Chondrocyte (in vitro differentiated cells): Measurements from ENCODE around the gene SMIM24. TPM values are rescaled to one million over a fixed set of nuclear protein-coding genes. Genes with fewer than 3 reads are reported as not detected.
"Not testable (repeated sequence)": the region's sequence is repeated elsewhere in the genome, so short reads cannot be mapped to it uniquely, and the experiment has no call there.

Experiments
- DNase-seq: peaks from one replicate; pipeline ENCODE4 v3.0.0; 2021; ENCODE audit warnings: mixed read lengths, low spot score
- H3K27ac Mint-ChIP-seq: one replicate; pipeline ENCODE4 v1.8.0; 2021; ENCODE audit warnings: mild to moderate bottlenecking, moderate library complexity, mixed read lengths; ENCODE audit not compliant: unreplicated experiment
- H3K27me3 Mint-ChIP-seq: 2 replicates; pipeline ENCODE4 v1.8.0; 2021; ENCODE audit warnings: low read depth, mixed read lengths
- H3K36me3 Mint-ChIP-seq: 2 replicates; pipeline ENCODE4 v1.8.0; 2021; ENCODE audit warnings: low read depth, mixed read lengths
- H3K4me1 Mint-ChIP-seq: 2 replicates; pipeline ENCODE4 v1.8.0; 2021; ENCODE audit warnings: low read depth, mild to moderate bottlenecking, mixed read lengths
- H3K4me3 Mint-ChIP-seq: one replicate; pipeline ENCODE4 v1.8.0; 2021; ENCODE audit warnings: mild to moderate bottlenecking, moderate library complexity, mixed read lengths; ENCODE audit not compliant: unreplicated experiment
- H3K9me3 Mint-ChIP-seq: 2 replicates; pipeline ENCODE4 v1.8.0; 2021; ENCODE audit warnings: low read depth, mixed read lengths
- total RNA-seq: library from RNA; stranded (reverse); gene quantifications from 3 replicates; pipeline ENCODE4 v1.2.1, GENCODE V29; 2021
- TF ChIP-seq, protein P1 (sequence below): fragments of 200-600 bp; sonication (generic); IDR thresholded peaks from 2 replicates; pipeline ENCODE4 v1.5.0; 2021; ENCODE audit warnings: antibody characterized with exemption, mild to moderate bottlenecking, moderate library complexity

Gene SMIM24
- total RNA-seq, 1 donor from 2014 or later, result not detected

DNA sequence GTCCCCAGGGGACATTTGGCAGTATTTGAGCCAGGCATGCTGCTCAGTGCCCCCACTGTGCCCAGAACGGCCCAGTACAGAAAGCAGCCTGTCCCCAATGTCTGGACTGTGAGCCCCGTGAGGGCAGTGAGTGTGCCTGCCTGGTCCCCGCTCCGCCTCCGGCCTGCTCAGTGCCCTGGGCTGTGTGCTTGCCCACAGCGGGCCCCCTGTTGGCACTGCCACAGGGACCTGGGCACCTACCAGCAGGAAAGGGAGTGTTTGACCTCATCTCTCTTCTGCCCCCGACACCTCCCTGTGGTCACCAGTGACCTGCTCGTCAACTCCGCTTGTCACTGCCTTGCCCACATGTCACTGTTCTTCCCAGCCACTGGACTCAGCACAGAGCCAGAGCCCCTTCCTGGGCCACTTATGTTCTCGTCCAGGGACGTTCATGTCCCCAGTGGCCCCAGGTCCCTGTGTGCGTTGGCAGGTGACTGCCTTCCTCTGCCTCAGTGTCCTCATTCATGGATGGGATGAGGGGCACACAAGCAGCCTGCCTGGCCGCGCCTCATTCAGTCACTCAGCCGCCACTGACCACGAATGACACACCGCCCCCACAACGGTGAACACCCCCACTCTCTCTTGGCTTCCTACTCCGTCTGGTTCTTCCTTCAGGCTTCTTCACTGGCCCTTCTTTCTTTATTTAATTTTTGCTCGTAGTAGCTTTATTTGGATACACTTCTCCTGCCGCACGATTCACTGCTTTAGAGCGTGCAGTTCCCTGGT, 28.6 kb upstream of the SMIM24 start:
- H3K4me1 Mint-ChIP-seq, result peaks cover 40% of the 10 kb centered on the region
- DNase-seq, result no peak
- H3K9me3 Mint-ChIP-seq, result no peaks in the 10 kb centered on the region
- no peak overlapping the region for H3K4me3 Mint-ChIP-seq
- H3K27me3 Mint-ChIP-seq, result no peaks in the 10 kb centered on the region
- H3K27ac Mint-ChIP-seq, result peak overlapping the region; percentile 78
- no peaks in the 10 kb centered on the region for H3K36me3 Mint-ChIP-seq
- TF ChIP-seq, protein P1, sequence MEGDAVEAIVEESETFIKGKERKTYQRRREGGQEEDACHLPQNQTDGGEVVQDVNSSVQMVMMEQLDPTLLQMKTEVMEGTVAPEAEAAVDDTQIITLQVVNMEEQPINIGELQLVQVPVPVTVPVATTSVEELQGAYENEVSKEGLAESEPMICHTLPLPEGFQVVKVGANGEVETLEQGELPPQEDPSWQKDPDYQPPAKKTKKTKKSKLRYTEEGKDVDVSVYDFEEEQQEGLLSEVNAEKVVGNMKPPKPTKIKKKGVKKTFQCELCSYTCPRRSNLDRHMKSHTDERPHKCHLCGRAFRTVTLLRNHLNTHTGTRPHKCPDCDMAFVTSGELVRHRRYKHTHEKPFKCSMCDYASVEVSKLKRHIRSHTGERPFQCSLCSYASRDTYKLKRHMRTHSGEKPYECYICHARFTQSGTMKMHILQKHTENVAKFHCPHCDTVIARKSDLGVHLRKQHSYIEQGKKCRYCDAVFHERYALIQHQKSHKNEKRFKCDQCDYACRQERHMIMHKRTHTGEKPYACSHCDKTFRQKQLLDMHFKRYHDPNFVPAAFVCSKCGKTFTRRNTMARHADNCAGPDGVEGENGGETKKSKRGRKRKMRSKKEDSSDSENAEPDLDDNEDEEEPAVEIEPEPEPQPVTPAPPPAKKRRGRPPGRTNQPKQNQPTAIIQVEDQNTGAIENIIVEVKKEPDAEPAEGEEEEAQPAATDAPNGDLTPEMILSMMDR, result no peak

DNA sequence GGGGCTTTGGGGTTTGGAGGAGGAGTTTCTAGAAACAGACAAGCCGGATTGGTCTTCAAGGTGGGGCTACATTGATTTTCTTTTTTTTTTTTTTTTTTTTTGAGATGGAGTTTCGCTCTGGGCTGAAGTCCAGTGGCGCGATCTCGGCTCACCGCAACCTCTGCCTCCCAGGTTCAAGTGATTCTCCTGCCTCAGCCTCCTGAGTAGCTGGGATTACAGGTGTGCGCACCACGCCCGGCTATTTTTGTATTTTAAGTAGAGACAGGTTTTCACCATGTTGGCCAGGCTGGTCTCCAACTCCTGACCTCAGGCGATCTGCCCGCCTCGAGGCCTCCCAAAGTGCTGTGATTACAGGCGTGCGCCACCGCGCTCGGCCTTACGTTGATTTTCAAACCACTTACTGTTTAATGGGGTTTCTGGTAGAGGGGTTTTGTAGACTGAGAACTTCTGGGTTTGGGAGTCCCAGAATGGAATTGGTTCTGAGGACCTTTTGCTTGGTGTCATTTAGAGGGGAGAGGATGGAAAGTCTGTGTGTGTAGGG, 27.9 kb upstream of the SMIM24 start:
- not testable (repeated sequence) for H3K27me3 Mint-ChIP-seq, H3K36me3 Mint-ChIP-seq, H3K9me3 Mint-ChIP-seq, H3K27ac Mint-ChIP-seq, DNase-seq
- Mint-ChIP-seq H3K4me1 (peaks cover 36% of the 10 kb centered on the region), H3K4me3 (peak overlapping the region; percentile 90)

DNA sequence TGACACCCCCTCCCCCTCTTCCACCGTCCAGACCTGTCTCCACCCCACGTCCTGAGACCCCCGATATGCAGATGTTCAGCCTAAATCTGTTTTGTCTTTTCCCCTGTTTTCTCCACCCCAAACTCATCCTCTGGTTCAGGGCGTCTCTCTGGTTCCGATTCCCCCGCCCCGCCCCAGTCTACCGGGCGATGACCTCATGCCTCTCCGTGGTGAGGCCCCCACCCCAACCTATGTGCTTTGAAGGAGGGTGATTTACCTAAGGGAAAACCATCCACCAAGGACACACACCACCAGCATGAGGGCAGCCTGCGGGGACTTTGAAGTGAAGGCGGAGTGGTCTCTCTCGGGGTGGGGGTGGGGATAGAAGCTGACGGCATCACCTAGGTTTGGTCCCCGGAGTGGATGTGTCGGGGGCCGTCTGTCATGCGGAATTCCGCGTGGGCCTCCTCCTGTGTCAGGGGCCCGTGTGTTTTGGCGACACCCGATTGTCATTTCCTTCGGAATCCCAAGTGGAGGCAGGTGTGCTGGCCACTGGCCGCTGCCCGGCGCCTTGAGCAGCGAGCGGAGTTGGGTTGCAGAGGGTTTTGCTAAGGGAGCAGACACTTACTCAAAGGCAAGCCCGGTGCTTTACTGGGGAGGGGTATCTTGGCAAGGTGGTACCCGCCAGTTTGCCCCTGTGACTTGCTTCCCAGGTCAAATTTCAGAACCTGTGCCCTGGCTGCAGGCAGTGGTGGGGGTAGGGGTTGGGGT, 27.2 kb upstream of the SMIM24 start:
- Mint-ChIP-seq H3K4me3 (peak overlapping the region; percentile 90), H3K27ac (peak overlapping the region; percentile 93), H3K9me3 (no peaks in the 10 kb centered on the region), H3K4me1 (peaks cover 35% of the 10 kb centered on the region), H3K36me3 (no peaks in the 10 kb centered on the region), H3K27me3 (no peaks in the 10 kb centered on the region)
- TF ChIP-seq, protein P1, result no peak
- no peak for DNase-seq

DNA sequence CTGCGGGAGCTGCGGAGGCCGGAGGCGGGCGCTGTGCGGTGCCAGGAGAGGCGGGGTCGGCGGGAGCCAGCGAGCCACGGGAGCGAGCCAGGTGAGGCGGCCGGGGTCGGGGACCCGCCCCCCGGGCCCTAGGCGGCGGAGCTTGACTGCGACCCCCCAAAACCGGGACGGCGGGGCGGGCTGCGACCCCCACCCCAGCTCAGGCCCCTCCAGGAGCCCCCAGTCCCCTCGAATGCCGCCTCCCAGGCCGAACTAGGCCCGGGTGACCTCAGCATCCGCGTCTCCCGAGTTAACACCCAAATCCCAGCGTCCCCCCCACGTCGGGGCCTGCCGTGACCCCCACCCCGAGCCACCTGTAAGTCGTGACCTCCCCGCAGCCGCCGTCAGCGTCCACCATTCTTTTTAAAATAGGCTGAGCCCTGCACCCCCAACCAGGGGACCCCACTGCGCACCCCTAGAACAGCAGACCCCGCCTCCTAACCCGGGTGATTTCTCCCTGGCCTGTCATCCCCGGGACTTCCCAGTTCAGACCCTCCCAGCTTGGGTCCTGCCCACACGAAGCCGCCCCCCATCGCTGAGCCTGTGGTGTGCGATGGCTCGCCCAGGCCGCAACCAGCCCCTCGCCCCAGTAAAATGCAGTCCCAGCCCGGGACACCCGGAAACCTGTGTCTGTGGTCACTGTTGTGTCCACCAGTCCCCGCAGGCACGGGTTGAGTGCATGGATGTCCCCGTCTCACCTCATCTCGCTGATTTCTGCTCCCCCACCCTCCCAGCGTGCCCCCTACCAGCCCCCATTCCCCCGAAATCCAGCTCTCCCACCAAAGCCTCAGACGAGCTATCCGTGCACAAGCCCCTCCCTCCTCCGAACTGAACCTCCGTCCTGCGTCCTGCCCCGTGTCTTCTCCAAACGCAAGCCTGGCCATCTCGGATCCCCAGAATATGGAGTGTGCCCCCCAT, 26.3 kb upstream of the SMIM24 start:
- H3K36me3 Mint-ChIP-seq, result no peaks in the 10 kb centered on the region
- no peaks in the 10 kb centered on the region for H3K9me3 Mint-ChIP-seq
- peaks cover 33% of the 10 kb centered on the region for H3K4me1 Mint-ChIP-seq
- TF ChIP-seq, protein P1, result no peak
- H3K27ac Mint-ChIP-seq, result peak overlapping the region; percentile 93
- DNase-seq, result no peak
- no peaks in the 10 kb centered on the region for H3K27me3 Mint-ChIP-seq
- H3K4me3 Mint-ChIP-seq, result peak overlapping the region; percentile 90

DNA sequence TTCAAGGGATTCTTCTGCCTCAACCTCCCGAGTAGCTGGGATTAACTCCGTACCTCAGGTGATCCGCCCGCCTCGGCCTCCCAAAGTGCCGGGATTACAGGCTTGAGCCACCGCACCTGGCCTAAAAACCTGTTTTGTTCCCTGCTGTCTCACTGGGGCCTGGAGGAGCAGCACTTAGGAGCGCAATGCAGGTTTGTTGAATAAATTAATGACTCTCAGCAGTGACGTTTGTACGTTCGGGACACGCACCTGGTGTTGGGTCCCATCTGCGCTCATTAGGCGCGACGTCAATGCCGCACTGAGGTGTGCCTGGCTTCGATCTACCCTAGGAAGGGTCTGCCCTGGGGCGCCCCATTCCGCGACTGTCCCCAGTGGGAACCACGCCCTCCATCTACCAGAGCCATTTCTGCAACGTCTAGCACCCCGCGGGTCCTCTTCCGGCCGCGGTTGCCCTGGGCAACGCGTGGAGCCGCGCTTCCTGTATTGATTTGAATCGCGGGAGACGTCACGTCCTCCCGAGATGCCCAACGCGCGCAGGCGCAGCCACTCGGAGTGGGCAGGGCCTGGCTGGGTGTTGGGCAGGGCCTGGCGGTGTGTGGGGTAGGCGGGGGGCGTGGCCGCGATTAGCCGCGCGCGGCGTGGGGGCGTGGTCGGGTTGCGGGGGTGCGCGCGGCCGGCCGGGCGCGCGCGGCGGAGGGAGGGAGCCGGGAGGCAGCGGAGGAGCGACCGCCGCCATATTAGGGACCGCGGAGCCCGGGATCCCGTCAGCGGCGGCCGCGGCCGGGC, 25.5 kb upstream of the SMIM24 start, which contains the start of gene FZR1:
FZR1 (plus strand) TSS at position 714 of the 786 bp plus-strand sequence. CDS start 16,679 bp downstream, outside the sequence.
- Mint-ChIP-seq H3K4me1 (peaks cover 37% of the 10 kb centered on the region), H3K4me3 (peak within 1 kb of the TSS; percentile 91), H3K36me3 (no peaks in the 10 kb centered on the region), H3K27ac (peak within 1 kb of the TSS; percentile 98), H3K9me3 (no peaks in the 10 kb centered on the region), H3K27me3 (no peaks in the 10 kb centered on the region)
- TF ChIP-seq, protein P1, result peak; percentile 27
- peak; percentile 100 for DNase-seq
